OCI-LY3 (cell line): ENCODE data around the gene STXBP4.

ENCODE experiments used
- CTCF ChIP-seq: fragments of 200-600, 300-600 bp; sonication (generic); IDR thresholded peaks from 2 replicates; pipeline ENCODE4 v1.5.1; 2014; ENCODE audit warnings: antibody characterized with exemption, low read length, low read depth
- EZH2phosphoT487 ChIP-seq: fragments of 200-600 bp; shearing (Covaris generic); IDR thresholded peaks from 2 replicates; pipeline ENCODE4 v1.6.1; 2018; ENCODE audit warnings: antibody characterized with exemption, mixed run types, low read depth

DNA sequence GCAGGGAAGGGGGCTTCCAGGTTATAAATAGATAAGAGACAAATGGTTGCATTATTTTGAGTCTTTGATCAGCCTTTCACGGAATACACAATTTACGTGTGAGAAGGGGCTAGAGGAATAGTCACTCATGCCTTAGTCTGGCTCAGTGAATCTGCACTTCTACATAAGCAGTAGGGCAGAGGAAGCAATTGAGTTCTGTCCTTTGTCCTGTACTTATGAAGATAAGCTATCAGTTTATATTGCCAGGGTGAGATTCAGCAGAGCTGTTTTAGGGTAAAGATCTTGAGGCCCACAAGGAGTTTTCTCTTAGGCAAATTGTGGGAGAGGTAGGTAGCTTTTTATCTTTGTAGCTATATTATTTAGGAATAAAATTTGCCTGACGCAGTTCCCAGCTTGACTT lies 34.6 kb upstream of the STXBP4 start:
- no peak for TF ChIP-seq CTCF
- no peak for TF ChIP-seq EZH2phosphoT487
